H1 (cell line): ENCODE data around the gene MTIF3. TPM values are rescaled to one million over a fixed set of nuclear protein-coding genes. Genes with fewer than 3 reads are reported as not detected.

Source experiments
- CTCF ChIA-PET: fragments of 300-600 bp; sonication (Branson Sonifier 250); formaldehyde crosslinking; loops from one replicate; lab custom pipeline; 2021; ENCODE audit not compliant: partially characterized antibody; lab: Charles Lee
- POLR2A ChIA-PET: fragments of 300-600 bp; sonication (Branson Sonifier 250); formaldehyde crosslinking; loops from one replicate; lab custom pipeline; 2021; ENCODE audit warnings: inconsistent platforms; ENCODE audit not compliant: partially characterized antibody; lab: Charles Lee
- DNase-seq, 2 experiments: peaks; one replicate each; pipeline versions ENCODE4 v3.0.0 to v3.0.0-alpha.2; 2010 to 2022; ENCODE audit warnings: low spot score in 2 of 2, low read depth in 1 of 2, mixed read lengths in 1 of 2
- FAIRE-seq: peaks from 2 replicates; lab custom pipeline; 2011; peaks lifted over from hg19 to GRCh38; lab: Jason Lieb, UNC
- H2AFZ ChIP-seq: 2 replicates; pipeline ENCODE4 v1.8.1; 2012; ENCODE audit warnings: low read length, inconsistent platforms
- H2AK5ac ChIP-seq: 2 replicates; pipeline ENCODE4 v1.6.1; 2013; ENCODE audit warnings: low read depth, low read length
- H2BK120ac ChIP-seq: replicated peaks from 2 replicates; pipeline ENCODE3; 2013; ENCODE audit warnings: low read depth, low read length, inconsistent platforms
- H2BK12ac ChIP-seq: 2 replicates; pipeline ENCODE4 v1.6.1; 2013; ENCODE audit warnings: low read depth, low read length
- H2BK15ac ChIP-seq: 2 replicates; pipeline ENCODE4 v1.6.1; 2013; ENCODE audit warnings: low read length
- H2BK20ac ChIP-seq: 2 replicates; pipeline ENCODE4 v1.6.1; 2013; ENCODE audit warnings: low read length
- H2BK5ac ChIP-seq: 2 replicates; pipeline ENCODE4 v1.6.1; 2013; ENCODE audit warnings: low read depth, low read length
- H3K14ac ChIP-seq: 2 replicates; pipeline ENCODE4 v1.6.1; 2013; ENCODE audit warnings: inconsistent platforms; ENCODE audit not compliant: insufficient read length
- H3K18ac ChIP-seq: 2 replicates; pipeline ENCODE4 v1.6.1; 2013; ENCODE audit warnings: low read length; ENCODE audit errors: extremely low read depth
- H3K23ac ChIP-seq: 2 replicates; pipeline ENCODE4 v1.6.1; 2013; ENCODE audit warnings: inconsistent platforms; ENCODE audit not compliant: insufficient read length
- H3K23me2 ChIP-seq: 2 replicates; pipeline ENCODE4 v1.6.1; 2013; ENCODE audit warnings: low read depth, low read length
- H3K27ac ChIP-seq: 2 replicates; pipeline ENCODE4 v1.6.1; 2011; ENCODE audit warnings: low read depth, low read length, inconsistent platforms
- H3K27me3 ChIP-seq, 4 experiments: replicated peaks in 1 of 4; 1 replicate in 1 of 4; 2 replicates in 3 of 4; pipeline versions ENCODE4 v1.6.1 to v1.8.1; 2011 to 2013; ENCODE audit warnings: low read length in 3 of 4, mild to moderate bottlenecking in 3 of 4, inconsistent platforms in 2 of 4, mixed read lengths in 2 of 4, moderate library complexity in 1 of 4; ENCODE audit not compliant: control insufficient read depth in 3 of 4, insufficient read depth in 3 of 4; ENCODE audit errors: extremely low read depth in 1 of 4
- H3K36me3 ChIP-seq, 4 experiments: 2 replicates each; pipeline versions ENCODE4 v1.6.1 to v1.8.1; 2011 to 2013; ENCODE audit warnings: mild to moderate bottlenecking in 4 of 4, low read length in 3 of 4, moderate library complexity in 2 of 4, control low read depth in 1 of 4, inconsistent platforms in 1 of 4; ENCODE audit not compliant: insufficient read depth in 4 of 4, control insufficient read depth in 2 of 4
- H3K4ac ChIP-seq: replicated peaks from 2 replicates; pipeline ENCODE3; 2013; ENCODE audit warnings: low read length, low read depth, mixed read lengths, inconsistent platforms; ENCODE audit not compliant: insufficient read length
- H3K4me1 ChIP-seq, 4 experiments: replicated peaks in 1 of 4; 1 replicate in 1 of 4; 2 replicates in 3 of 4; pipeline versions ENCODE4 v1.6.1 to v1.8.1; 2011 to 2013; ENCODE audit warnings: low read length in 3 of 4, inconsistent platforms in 2 of 4, mixed read lengths in 1 of 4; ENCODE audit not compliant: insufficient read depth in 4 of 4, control insufficient read depth in 3 of 4
- H3K4me2 ChIP-seq, 2 experiments: 2 replicates each; pipeline versions ENCODE4 v1.6.1 to v1.8.1; 2011 to 2013; ENCODE audit warnings: low read depth in 2 of 2, low read length in 2 of 2, control low read depth in 1 of 2, inconsistent platforms in 1 of 2, mild to moderate bottlenecking in 1 of 2; ENCODE audit not compliant: insufficient read depth in 1 of 2
- H3K4me3 ChIP-seq, 4 experiments: fragments of 200-600, 300-600 bp in 1 of 4; sonication (generic), shearing (Covaris generic), sonication (Bioruptor Twin) in 1 of 4; 2 replicates each; pipeline versions ENCODE4 v1.5.1 to v1.8.1; 2011 to 2016; ENCODE audit warnings: low read length in 4 of 4, low read depth in 3 of 4, control low read depth in 2 of 4, inconsistent platforms in 2 of 4, mild to moderate bottlenecking in 2 of 4, mixed read lengths in 1 of 4, moderate library complexity in 1 of 4; ENCODE audit not compliant: insufficient read depth in 2 of 4; ENCODE audit errors: extremely low read depth in 1 of 4
- H3K56ac ChIP-seq: replicated peaks from 2 replicates; pipeline ENCODE3; 2013; ENCODE audit warnings: low read depth, mild to moderate bottlenecking, mixed read lengths, low read length, inconsistent platforms; ENCODE audit not compliant: insufficient read length
- H3K79me1 ChIP-seq: 2 replicates; pipeline ENCODE4 v1.6.1; 2013; ENCODE audit warnings: low read depth, low read length, control low read depth
- H3K79me2 ChIP-seq, 2 experiments: 2 replicates each; pipeline versions ENCODE4 v1.6.1 to v1.8.1; 2012 to 2013; ENCODE audit warnings: low read length in 2 of 2, mild to moderate bottlenecking in 2 of 2, inconsistent platforms in 1 of 2; ENCODE audit not compliant: insufficient read depth in 2 of 2, control insufficient read depth in 1 of 2
- H3K9ac ChIP-seq, 4 experiments: replicated peaks in 1 of 4; 1 replicate in 1 of 4; 2 replicates in 3 of 4; pipeline versions ENCODE4 v1.6.1 to v1.8.1; 2011 to 2013; ENCODE audit warnings: low read depth in 3 of 4, low read length in 3 of 4, control low read depth in 2 of 4, mild to moderate bottlenecking in 2 of 4, moderate library complexity in 2 of 4, inconsistent platforms in 1 of 4; ENCODE audit errors: extremely low read depth in 1 of 4
- H3K9me3 ChIP-seq, 2 experiments: 2 replicates each; pipeline versions ENCODE4 v1.6.1 to v1.8.1; 2012 to 2013; ENCODE audit warnings: mild to moderate bottlenecking in 2 of 2, moderate library complexity in 2 of 2, control low read depth in 1 of 2, inconsistent platforms in 1 of 2, low read depth in 1 of 2, low read length in 1 of 2, mixed read lengths in 1 of 2; ENCODE audit not compliant: insufficient read depth in 2 of 2
- H4K20me1 ChIP-seq, 2 experiments: replicated peaks in 1 of 2; 2 replicates each; pipeline versions ENCODE3 to v1.8.1; 2011 to 2013; ENCODE audit warnings: inconsistent platforms in 2 of 2, low read length in 2 of 2, mild to moderate bottlenecking in 1 of 2; ENCODE audit not compliant: insufficient read depth in 2 of 2, control insufficient read depth in 1 of 2
- H4K5ac ChIP-seq: 2 replicates; pipeline ENCODE4 v1.6.1; 2013; ENCODE audit warnings: low read length, low read depth, mixed read lengths, inconsistent platforms; ENCODE audit not compliant: insufficient read length
- H4K8ac ChIP-seq: 2 replicates; pipeline ENCODE4 v1.8.0; 2013; ENCODE audit warnings: mild to moderate bottlenecking, moderate library complexity, low read length, inconsistent platforms; ENCODE audit not compliant: insufficient read depth; ENCODE audit errors: extremely low read depth
- H4K91ac ChIP-seq: replicated peaks from 2 replicates; pipeline ENCODE3; 2013; ENCODE audit warnings: low read length, mixed read lengths, inconsistent platforms; ENCODE audit not compliant: insufficient read length
- BRCA1 ChIP-seq: IDR thresholded peaks from 2 replicates; pipeline ENCODE4 v1.6.1; 2012; ENCODE audit warnings: low read depth, low read length, improper control_type of control experiment
- CEBPB ChIP-seq: IDR thresholded peaks from 2 replicates; pipeline ENCODE4 v1.6.1; 2012; ENCODE audit warnings: low read depth, low read length
- SRF ChIP-seq: IDR thresholded peaks from 2 replicates; pipeline ENCODE4 v1.6.1; 2011; ENCODE audit warnings: mild to moderate bottlenecking, low read depth, low read length, moderate library complexity
- WGBS, 2 experiments: shearing (Covaris generic) in 1 of 2; methylation state at CpG; one replicate each; pipeline versions ENCODE4 v1.1.6 to v1.1.7; 2013 to 2015; ENCODE audit warnings: low lambda C conversion rate in 2 of 2, mixed read lengths in 2 of 2, inconsistent platforms in 1 of 2, low coverage in 1 of 2, missing lambda C conversion rate in 1 of 2; ENCODE audit not compliant: insufficient replicate concordance in 2 of 2, insufficient coverage in 1 of 2, insufficient read length in 1 of 2; ENCODE audit errors: extremely low coverage in 1 of 2, missing lambda C conversion rate in 1 of 2; 5-methylcytosine and 5-hydroxymethylcytosine counted together
- polyA plus RNA-seq, 7 experiments: library from polyadenylated mRNA; depleted of rRNA in 3 of 7; stranded (reverse) in 5 of 7; unstranded in 2 of 7; fragments of >200 nt in 5 of 7; fragments of 200-250 nt in 2 of 7; gene quantifications; 1 replicate in 5 of 7; 2 replicates in 1 of 7; 4 replicates in 1 of 7; pipeline versions ENCODE4 v1.2.1 to v1.2.3, GENCODE V29; 2011 to 2013; ENCODE audit warnings: missing spikeins in 2 of 7, mixed read lengths in 2 of 7
- total RNA-seq: library from RNA; stranded (reverse); fragmentation: NEBNext Ultra II Directional; extraction: Animal tissue kit (Norgen Biotek cat#: 25700); gene quantifications from 2 replicates; pipeline ENCODE4 v1.2.1, GENCODE V29; 2021

The MTIF3 gene
- total and polyA plus RNA-seq, 2 of the 8 experiments (the other 6 are each of a cell fraction or from before 2014, with no cell fraction given): 29.4 to 36.4 TPM

DNA sequence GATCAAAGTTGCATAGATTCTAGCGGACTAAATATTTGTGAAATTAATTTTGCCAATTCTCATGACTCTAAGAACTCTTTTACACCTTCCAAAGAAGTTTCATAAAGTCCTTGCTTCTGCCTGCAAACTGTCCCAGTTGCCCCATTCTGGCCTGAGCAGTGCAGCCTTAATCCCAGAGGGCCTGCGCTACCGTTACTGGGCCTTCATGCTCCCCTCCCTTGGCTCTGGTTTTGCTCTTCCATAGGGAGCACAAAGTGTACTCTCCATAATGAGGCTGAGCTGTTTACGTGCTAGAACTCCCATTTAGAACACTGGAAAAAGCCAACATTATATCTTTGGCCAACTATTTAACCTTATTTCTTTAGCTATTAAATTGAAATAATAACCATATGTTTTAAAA lies 2.1 kb downstream of the MTIF3 start:
- ChIA-PET POLR2A (interaction anchor here (1.3 kb wide), 1 partner anchor 173 kb away, joined by 3 read pairs; the partner anchor contains the start of gene LNX2), CTCF (interaction anchor here (0.7 to 1.3 kb wide), 5 partner anchors 23 to 378 kb away, joined by 3 to 4 read pairs (median 3); no protein-coding TSS in a partner anchor)
- H2BK20ac ChIP-seq: no peak overlapping the region
- no peak overlapping the region for H4K91ac ChIP-seq
- H3K4ac ChIP-seq: no peak overlapping the region
- H2BK15ac ChIP-seq: no peak overlapping the region
- H4K20me1 ChIP-seq: no peaks in the 10 kb centered on the region
- peaks cover 0 to 41% of the 10 kb centered on the region in 2 experiments; a peak in 3 of 4 replicates for H3K79me2 ChIP-seq
- no peak overlapping the region for H4K5ac ChIP-seq
- TF ChIP-seq BRCA1 (no peak), CEBPB (no peak), SRF (no peak)
- no peak overlapping the region; a peak in 1 of 4 replicates for H3K4me2 ChIP-seq
- no peak overlapping the region for H3K23ac ChIP-seq
- H3K4me3 ChIP-seq: no peak overlapping the region
- no peak overlapping the region for H2AFZ ChIP-seq
- H3K9me3 ChIP-seq: no peaks in the 10 kb centered on the region
- DNase-seq (no peak), FAIRE-seq (no peak)
- H4K8ac ChIP-seq: no peak overlapping the region
- no peak overlapping the region for H3K18ac ChIP-seq
- 95% methylated on average over 4 of the region's 4 CpGs; no CpG with 5 or more reads in 1 of the 2 experiments for WGBS, 2 experiments
- no peak overlapping the region for H3K27ac ChIP-seq
- H3K9ac ChIP-seq: no peak overlapping the region
- no peak overlapping the region for H3K56ac ChIP-seq
- no peak overlapping the region for H2BK5ac ChIP-seq
- no peak overlapping the region for H2BK120ac ChIP-seq
- no peaks in the 10 kb centered on the region; a peak in 1 of 8 replicates for H3K36me3 ChIP-seq
- no peak overlapping the region for H2BK12ac ChIP-seq
- H3K14ac ChIP-seq: no peak overlapping the region
- no peak overlapping the region for H2AK5ac ChIP-seq
- H3K27me3 ChIP-seq: no peaks in the 10 kb centered on the region
- H3K79me1 ChIP-seq: peaks cover 8% of the 10 kb centered on the region; the same call in 1 of the 2 replicates
- H3K23me2 ChIP-seq: peaks cover 7% of the 10 kb centered on the region
- peaks cover 0 to 8% (median 1%) of the 10 kb centered on the region in 4 experiments; a peak in 4 of 7 replicates for H3K4me1 ChIP-seq
